H9 (cell line): ENCODE results near the gene GNLY. TPM values are rescaled to one million over a fixed set of nuclear protein-coding genes. Genes with fewer than 3 reads are reported as not detected.

Experiments
- DNase-seq: peaks from one replicate; pipeline ENCODE4 v3.0.0-alpha.2; 2017
- H2AFZ ChIP-seq: one replicate; pipeline ENCODE4 v1.6.1; 2013; ENCODE audit warnings: mild to moderate bottlenecking, low read length, control low read depth, moderate library complexity
- H2AK5ac ChIP-seq: 2 replicates; pipeline ENCODE4 v1.6.1; 2013; ENCODE audit warnings: low read length, control low read depth, mixed read lengths; ENCODE audit not compliant: insufficient read length
- H2BK120ac ChIP-seq: one replicate; pipeline ENCODE4 v1.6.1; 2013; ENCODE audit warnings: low read depth, mild to moderate bottlenecking, low read length, control low read depth, inconsistent platforms; ENCODE audit not compliant: poor library complexity, severe bottlenecking
- H2BK12ac ChIP-seq: 2 replicates; pipeline ENCODE4 v1.6.1; 2013; ENCODE audit warnings: low read length, control low read depth, mixed read lengths, low read depth; ENCODE audit not compliant: insufficient read length
- H2BK15ac ChIP-seq: 2 replicates; pipeline ENCODE4 v1.6.1; 2013; ENCODE audit warnings: low read depth, low read length, control low read depth
- H2BK20ac ChIP-seq: one replicate; pipeline ENCODE4 v1.6.1; 2013; ENCODE audit warnings: low read depth, mild to moderate bottlenecking, low read length, control low read depth, inconsistent platforms; ENCODE audit not compliant: poor library complexity, severe bottlenecking
- H2BK5ac ChIP-seq: 2 replicates; pipeline ENCODE4 v1.6.1; 2013; ENCODE audit warnings: low read length, control low read depth, mixed read lengths; ENCODE audit not compliant: insufficient read length
- H3K14ac ChIP-seq: 2 replicates; pipeline ENCODE4 v1.6.1; 2013; ENCODE audit warnings: low read length, control low read depth; ENCODE audit not compliant: insufficient read depth
- H3K18ac ChIP-seq: 2 replicates; pipeline ENCODE4 v1.6.1; 2013; ENCODE audit warnings: low read depth, mild to moderate bottlenecking, mixed read lengths, low read length, control low read depth; ENCODE audit not compliant: insufficient read length
- H3K23ac ChIP-seq: 2 replicates; pipeline ENCODE4 v1.6.1; 2013; ENCODE audit warnings: low read length, control low read depth, mixed read lengths, low read depth; ENCODE audit not compliant: insufficient read length
- H3K23me2 ChIP-seq: 2 replicates; pipeline ENCODE4 v1.6.1; 2013; ENCODE audit warnings: low read depth, mild to moderate bottlenecking, mixed read lengths, low read length, control low read depth; ENCODE audit not compliant: insufficient read length, poor library complexity, severe bottlenecking
- H3K27ac ChIP-seq: 2 replicates; pipeline ENCODE4 v1.5.1; 2013; ENCODE audit warnings: low read length, control low read depth, mixed read lengths, low read depth; ENCODE audit not compliant: insufficient read length
- H3K27me3 ChIP-seq: 2 replicates; pipeline ENCODE4 v1.6.1; 2013; ENCODE audit warnings: low read length, control low read depth, inconsistent platforms; ENCODE audit not compliant: insufficient read depth
- H3K4ac ChIP-seq: 2 replicates; pipeline ENCODE4 v1.6.1; 2013; ENCODE audit warnings: low read depth, mild to moderate bottlenecking, control low read depth, inconsistent platforms, low read length, moderate library complexity
- H3K4me1 ChIP-seq: 2 replicates; pipeline ENCODE4 v1.6.1; 2013; ENCODE audit warnings: low read length, control low read depth, inconsistent platforms; ENCODE audit not compliant: insufficient read depth
- H3K4me2 ChIP-seq: 2 replicates; pipeline ENCODE4 v1.6.1; 2013; ENCODE audit warnings: low read length, control low read depth, mixed read lengths; ENCODE audit not compliant: insufficient read length, insufficient read depth
- H3K56ac ChIP-seq: 2 replicates; pipeline ENCODE4 v1.6.1; 2013; ENCODE audit warnings: low read depth, mild to moderate bottlenecking, mixed read lengths, low read length, control low read depth; ENCODE audit not compliant: insufficient read length
- H3K79me1 ChIP-seq: 2 replicates; pipeline ENCODE4 v1.6.1; 2013; ENCODE audit warnings: low read depth, mild to moderate bottlenecking, moderate library complexity, low read length, control low read depth, inconsistent platforms; ENCODE audit not compliant: insufficient read depth, poor library complexity, severe bottlenecking
- H3K79me2 ChIP-seq: 2 replicates; pipeline ENCODE4 v1.6.1; 2013; ENCODE audit warnings: low read length, control low read depth, inconsistent platforms; ENCODE audit not compliant: insufficient read depth
- H3K9ac ChIP-seq: 2 replicates; pipeline ENCODE4 v1.6.1; 2013; ENCODE audit warnings: low read length, control low read depth, mixed read lengths; ENCODE audit not compliant: insufficient read length; ENCODE audit errors: extremely low read depth
- H3K9me3 ChIP-seq: one replicate; pipeline ENCODE4 v1.6.1; 2013; ENCODE audit warnings: low read depth, low read length, inconsistent platforms; ENCODE audit not compliant: control insufficient read depth
- H3T11ph ChIP-seq: one replicate; pipeline ENCODE4 v1.6.1; 2013; ENCODE audit warnings: mild to moderate bottlenecking, low read length, control low read depth, inconsistent platforms
- H4K20me1 ChIP-seq: one replicate; pipeline ENCODE4 v1.6.1; 2013; ENCODE audit not compliant: control insufficient read depth, insufficient read length, insufficient read depth
- H4K5ac ChIP-seq: 2 replicates; pipeline ENCODE4 v1.6.1; 2013; ENCODE audit warnings: low read depth, mild to moderate bottlenecking, mixed read lengths, low read length, control low read depth; ENCODE audit not compliant: insufficient read length
- H4K8ac ChIP-seq: replicated peaks from 2 replicates; pipeline ENCODE4 v1.6.1; 2013; ENCODE audit warnings: low read length, control low read depth, mixed read lengths, low read depth; ENCODE audit not compliant: insufficient read length
- H4K91ac ChIP-seq: 2 replicates; pipeline ENCODE4 v1.6.1; 2013; ENCODE audit warnings: low read depth, mild to moderate bottlenecking, moderate library complexity, mixed read lengths, low read length, control low read depth; ENCODE audit not compliant: insufficient read length
- H3K27ac Mint-ChIP-seq, 3 experiments: 2 replicates in 2 of 3; 3 replicates in 1 of 3; pipeline ENCODE4 v1.8.0; 2020 to 2021; ENCODE audit warnings: mixed read lengths in 3 of 3, mild to moderate bottlenecking in 1 of 3, moderate library complexity in 1 of 3
- H3K27me3 Mint-ChIP-seq: 2 replicates; pipeline ENCODE4 v1.8.0; 2021; ENCODE audit warnings: low read depth, mild to moderate bottlenecking, moderate library complexity, mixed read lengths
- H3K36me3 Mint-ChIP-seq, 3 experiments: 2 replicates in 2 of 3; 3 replicates in 1 of 3; pipeline ENCODE4 v1.8.0; 2020 to 2021; ENCODE audit warnings: low read depth in 3 of 3, mixed read lengths in 3 of 3; ENCODE audit not compliant: insufficient read depth in 1 of 3
- H3K4me1 Mint-ChIP-seq, 2 experiments: 2 replicates each; pipeline ENCODE4 v1.8.0; 2020; ENCODE audit warnings: mixed read lengths in 2 of 2
- H3K4me3 Mint-ChIP-seq, 2 experiments: 2 replicates in 1 of 2; 3 replicates in 1 of 2; pipeline ENCODE4 v1.8.0; 2020 to 2021; ENCODE audit warnings: mild to moderate bottlenecking in 2 of 2, mixed read lengths in 2 of 2, moderate library complexity in 1 of 2
- H3K9me3 Mint-ChIP-seq, 2 experiments: 2 replicates in 1 of 2; 3 replicates in 1 of 2; pipeline ENCODE4 v1.8.0; 2020; ENCODE audit warnings: mild to moderate bottlenecking in 2 of 2, mixed read lengths in 2 of 2, moderate library complexity in 1 of 2
- CTCF ChIP-seq: fragments of 200-600 bp; sonication (generic); conservative IDR thresholded peaks from 3 replicates; pipeline ENCODE4 v1.8.0; 2021; ENCODE audit warnings: antibody characterized with exemption, mild to moderate bottlenecking
- WGBS: extraction: QIAGEN DNeasy Blood & Tissue Kit; methylation state at CpG from one replicate; pipeline ENCODE4 v1.1.7; 2013; ENCODE audit warnings: missing lambda C conversion rate, low lambda C conversion rate, mixed read lengths; ENCODE audit not compliant: insufficient read length; ENCODE audit errors: extremely low coverage; 5-methylcytosine and 5-hydroxymethylcytosine counted together
- total RNA-seq: library from RNA; stranded (reverse); gene quantifications from 2 replicates; pipeline ENCODE4 v1.2.1, GENCODE V29; 2021

The GNLY gene
- total RNA-seq, 1 experiment from 2014 or later, result not detected

GRCh38 chr2:85649201-85650190 is 44.7 kb upstream of the GNLY start:
- no peak overlapping the region for H4K5ac ChIP-seq
- DNase-seq, result no peak
- no peaks in the 10 kb centered on the region for H3K9me3 Mint-ChIP-seq

More at GRCh38 chr2:85649201-85650190, 44.7 kb upstream of the GNLY start:
- H3K4me2 ChIP-seq, result no peak overlapping the region
- H2AK5ac ChIP-seq, result no peak overlapping the region
- no peaks in the 10 kb centered on the region; the same call in 1 of the 2 replicates for H3K27me3 Mint-ChIP-seq
- H3T11ph ChIP-seq, result no peak overlapping the region
- H3K4me3 Mint-ChIP-seq, result no peak overlapping the region
- H3K4ac ChIP-seq, result no peak overlapping the region
- WGBS, result no CpG with 5 or more reads among the region's 9 CpGs
- no peaks in the 10 kb centered on the region for H3K79me1 ChIP-seq
- no peaks in the 10 kb centered on the region for H3K23me2 ChIP-seq
- no peaks in the 10 kb centered on the region for H3K27me3 ChIP-seq
- no peak for TF ChIP-seq CTCF
- no peak overlapping the region for H4K91ac ChIP-seq
- H3K36me3 Mint-ChIP-seq, result peaks cover 38 to 86% (median 75%) of the 10 kb centered on the region in 3 experiments; a peak in 6 of 7 replicates
- H2AFZ ChIP-seq, result no peak overlapping the region
- H3K18ac ChIP-seq, result no peak overlapping the region
- H2BK20ac ChIP-seq, result no peak overlapping the region
- H3K79me2 ChIP-seq, result no peaks in the 10 kb centered on the region
- H4K8ac ChIP-seq, result no peak overlapping the region
- H3K23ac ChIP-seq, result no peak overlapping the region
- peaks cover 4% of the 10 kb centered on the region in 2 experiments; a peak in 2 of 4 replicates for H3K4me1 Mint-ChIP-seq
- no peaks in the 10 kb centered on the region for H3K4me1 ChIP-seq
- H3K56ac ChIP-seq, result no peak overlapping the region
- H4K20me1 ChIP-seq, result no peaks in the 10 kb centered on the region
- no peak overlapping the region for H2BK15ac ChIP-seq
- no peak overlapping the region for H2BK120ac ChIP-seq
- no peak overlapping the region for H3K9ac ChIP-seq
- no peak overlapping the region for H2BK12ac ChIP-seq
- H3K9me3 ChIP-seq, result no peaks in the 10 kb centered on the region
- H3K27ac ChIP-seq, result no peak overlapping the region
- no peak overlapping the region for H3K27ac Mint-ChIP-seq
- H2BK5ac ChIP-seq, result no peak overlapping the region
- no peak overlapping the region for H3K14ac ChIP-seq
